ENCODE results near the gene EBI3. TPM values are rescaled to one million over a fixed set of nuclear protein-coding genes. Genes with fewer than 3 reads are reported as not detected.
A peak's percentile ranks its signal among the peaks of the same experiment; 100 is the strongest.

Gene EBI3
- total RNA-seq, 1 experiment from 2014 or later, result not detected

- no peak for DNase-seq
- H3K4me3 ChIP-seq, result no peak overlapping the region
- peak overlapping the region; percentile 40 for H3K4me2 ChIP-seq
- CTCF ChIA-PET, result interaction anchor here (0.7 kb wide), 1 partner anchor 83 kb away, joined by 3 read pairs; no protein-coding TSS in a partner anchor
- H3K27ac ChIP-seq, result no peak overlapping the region
- no peak overlapping the region for H2AFZ ChIP-seq
- no peaks in the 10 kb centered on the region for H3F3A ChIP-seq (ENCODE audit: insufficient read depth, low read depth)
- H3K27me3 ChIP-seq (ENCODE audit: insufficient read depth, low read depth), result no peaks in the 10 kb centered on the region
- no peaks in the 10 kb centered on the region for H4K20me1 ChIP-seq (ENCODE audit: insufficient read depth)
- no peaks in the 10 kb centered on the region for H3K9me3 ChIP-seq (ENCODE audit: insufficient read depth, low read depth)
- POLR2A ChIA-PET (ENCODE audit: unreplicated experiment), result no interaction called here
- no peaks in the 10 kb centered on the region for H3K79me2 ChIP-seq (ENCODE audit: low read depth)
- H3K36me3 ChIP-seq (ENCODE audit: low read depth), result no peaks in the 10 kb centered on the region
- H3K9me2 ChIP-seq (ENCODE audit: insufficient read depth), result no peaks in the 10 kb centered on the region
- intact Hi-C loops (cut with micrococcal nuclease; ENCODE audit: unreplicated experiment), result loop anchor here (5.0 to 10.0 kb wide), 2 partner anchors 57 to 875 kb away; no protein-coding TSS in a partner anchor
- BruUV-seq (replicated peaks), result no TSS peak
- no peaks in the 10 kb centered on the region for H3K4me1 ChIP-seq (replicated peaks; ENCODE audit: insufficient read depth)
- TF ChIP-seq CTCF (conservative IDR thresholded peaks at IDR 0.05) (peak; percentile 57), EZH2 (IDR thresholded peaks at IDR 0.05; ENCODE audit: low read depth) (no peak)
Measured at GRCh38 chr19:4199699-4200293, 29.5 kb upstream of the EBI3 start.

GRCh38 chr19:4200940-4201542 is 28.3 kb upstream of the EBI3 start:
- intact Hi-C loops (cut with micrococcal nuclease; ENCODE audit: unreplicated experiment), result loop anchor here (5.0 to 10.0 kb wide), 2 partner anchors 59 to 876 kb away; no protein-coding TSS in a partner anchor
- H4K20me1 ChIP-seq (ENCODE audit: insufficient read depth), result no peaks in the 10 kb centered on the region
- H2AFZ ChIP-seq, result no peak overlapping the region
- no peak overlapping the region for H3K4me3 ChIP-seq
- no peaks in the 10 kb centered on the region for H3K9me2 ChIP-seq (ENCODE audit: insufficient read depth)
- no peaks in the 10 kb centered on the region for H3F3A ChIP-seq (ENCODE audit: insufficient read depth, low read depth)
- ChIA-PET POLR2A (ENCODE audit: unreplicated experiment) (no interaction called here), CTCF (interaction anchor here (0.6 kb wide), 1 partner anchor 200 kb away, joined by 7 read pairs; no protein-coding TSS in a partner anchor)
- no peak for DNase-seq
- H3K9me3 ChIP-seq (ENCODE audit: insufficient read depth, low read depth), result no peaks in the 10 kb centered on the region
- TF ChIP-seq CTCF (conservative IDR thresholded peaks at IDR 0.05), result no peak
- TF ChIP-seq EZH2 (IDR thresholded peaks at IDR 0.05; ENCODE audit: low read depth), result no peak
- H3K36me3 ChIP-seq (ENCODE audit: low read depth), result no peaks in the 10 kb centered on the region
- no TSS peak for BruUV-seq (replicated peaks)
- H3K4me2 ChIP-seq, result no peak overlapping the region
- H3K79me2 ChIP-seq (ENCODE audit: low read depth), result no peaks in the 10 kb centered on the region
- H3K4me1 ChIP-seq (replicated peaks; ENCODE audit: insufficient read depth), result no peaks in the 10 kb centered on the region
- no peak overlapping the region for H3K27ac ChIP-seq
- H3K27me3 ChIP-seq (ENCODE audit: insufficient read depth, low read depth), result no peaks in the 10 kb centered on the region

GRCh38 chr19:4201798-4202197 is 27.5 kb upstream of the EBI3 start:
- POLR2A ChIA-PET (ENCODE audit: unreplicated experiment), result no interaction called here
- no TSS peak for BruUV-seq (replicated peaks)
- TF ChIP-seq EZH2 (IDR thresholded peaks at IDR 0.05; ENCODE audit: low read depth) (no peak), CTCF (conservative IDR thresholded peaks at IDR 0.05) (no peak)
- Histone ChIP-seq H2AFZ (no peak overlapping the region), H3K9me3 (ENCODE audit: insufficient read depth, low read depth) (no peaks in the 10 kb centered on the region), H3F3A (ENCODE audit: insufficient read depth, low read depth) (no peaks in the 10 kb centered on the region), H3K4me1 (replicated peaks; ENCODE audit: insufficient read depth) (no peaks in the 10 kb centered on the region), H3K79me2 (ENCODE audit: low read depth) (no peaks in the 10 kb centered on the region), H3K4me2 (no peak overlapping the region), H3K4me3 (no peak overlapping the region), H3K27ac (no peak overlapping the region), H3K9me2 (ENCODE audit: insufficient read depth) (no peaks in the 10 kb centered on the region), H4K20me1 (ENCODE audit: insufficient read depth) (no peaks in the 10 kb centered on the region), H3K36me3 (ENCODE audit: low read depth) (no peaks in the 10 kb centered on the region), H3K27me3 (ENCODE audit: insufficient read depth, low read depth) (no peaks in the 10 kb centered on the region)
- intact Hi-C loops (cut with micrococcal nuclease; ENCODE audit: unreplicated experiment), result loop anchor here (5.0 to 10.0 kb wide), 2 partner anchors 59 to 877 kb away; no protein-coding TSS in a partner anchor
- no peak for DNase-seq
- CTCF ChIA-PET, result interaction anchor here (0.6 kb wide), 1 partner anchor 906 kb away, joined by 4 read pairs; no protein-coding TSS in a partner anchor

Data from PC-9 (cell line).